Measurements from ENCODE around the gene MT1B.
"Not testable (repeated sequence)": the region's sequence is repeated elsewhere in the genome, so short reads cannot be mapped to it uniquely, and the experiment has no call there.

The MT1B gene

GRCh38 chr16:56669005-56669839, 17.5 kb downstream of the MT1B start, which contains the start of gene MT1H:
TSS of gene MT1H (plus strand) at chr16:56669814. CDS start at chr16:56669885, 71 bp downstream.
- DNase-seq: no peak

GRCh38 chr16:56669840-56670619, 18.3 kb downstream of the MT1B start:
- DNase-seq: no peak

DNA sequence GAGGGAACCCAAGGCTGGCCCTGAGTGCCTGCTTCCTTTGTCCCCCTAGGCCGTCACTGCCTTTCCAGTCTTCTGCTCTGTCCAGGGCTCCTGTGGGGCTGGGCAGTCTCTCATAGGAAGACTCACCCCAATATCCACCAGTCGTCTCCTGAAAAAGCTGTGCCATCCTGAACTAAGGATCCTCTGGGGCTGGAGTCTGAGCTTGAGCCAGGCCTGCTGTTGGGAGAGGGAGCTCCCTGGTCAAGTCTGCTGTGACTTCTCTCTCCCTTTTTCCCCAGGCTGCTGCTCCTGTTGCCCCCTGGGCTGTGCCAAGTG, 18.9 kb downstream of the MT1B start:
- DNase-seq: no peak

DNA sequence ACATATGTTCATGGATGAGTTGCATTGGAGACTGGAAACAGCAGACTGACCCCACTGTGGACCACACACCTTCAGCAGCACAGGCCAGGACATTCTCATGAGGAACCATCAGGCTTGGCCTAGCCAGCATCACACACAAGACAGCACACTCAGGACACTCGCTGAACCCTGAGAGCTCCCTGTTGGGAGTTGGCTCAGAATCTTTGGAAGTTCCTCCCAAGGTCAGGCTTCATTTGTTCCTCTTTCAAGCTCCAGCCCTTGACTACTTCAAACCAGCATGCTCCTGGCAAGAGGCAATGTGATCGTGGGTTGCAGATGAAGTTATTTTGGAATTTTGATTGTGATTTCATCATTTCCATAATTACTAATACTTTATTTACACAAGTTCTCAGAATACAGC, 20.0 kb downstream of the MT1B start:
- DNase-seq: not testable (repeated sequence)

DNA sequence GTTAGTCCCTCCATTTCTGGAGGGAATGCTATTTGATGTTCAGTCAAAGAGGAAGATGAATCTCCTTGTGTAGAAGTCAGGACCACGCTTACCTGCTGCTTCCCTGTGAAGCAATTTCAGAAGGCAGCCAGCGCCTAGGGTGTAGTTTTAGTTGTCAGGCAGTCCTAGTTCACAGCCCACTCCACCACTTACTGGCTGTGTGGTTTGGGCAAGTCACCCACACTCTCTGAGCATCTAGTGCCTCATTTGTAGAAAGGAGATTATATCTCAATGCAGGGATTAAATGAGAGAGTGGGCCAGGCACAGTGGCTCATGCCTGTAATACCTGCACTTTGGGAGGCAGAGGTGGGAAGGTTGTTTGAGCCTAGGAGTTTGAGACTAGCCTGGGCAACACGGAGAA, 20.5 kb downstream of the MT1B start:
- DNase-seq: not testable (repeated sequence)

GRCh38 chr16:56672761-56673536, 21.3 kb downstream of the MT1B start:
- no peak for DNase-seq

- DNase-seq: peak; percentile 35
Measured at GRCh38 chr16:56673921-56674320, 22.2 kb downstream of the MT1B start.

DNA sequence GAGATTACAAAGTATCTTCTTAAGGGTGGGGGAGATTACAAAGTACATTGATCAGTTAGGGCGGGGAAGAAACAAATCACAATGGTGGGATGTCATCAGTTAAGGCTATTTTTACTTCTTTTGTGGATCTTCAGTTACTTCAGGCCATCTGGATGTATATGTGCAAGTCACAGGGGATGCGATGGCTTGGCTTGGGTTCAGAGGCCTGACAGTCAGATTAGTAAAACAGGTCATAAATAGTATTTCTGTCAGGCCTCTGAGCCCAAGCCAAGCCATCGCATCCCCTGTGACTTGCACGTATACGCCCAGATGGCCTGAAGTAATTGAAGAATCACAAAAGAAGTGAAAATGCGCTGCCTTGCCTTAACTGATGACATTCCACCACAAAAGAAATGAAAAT, 22.9 kb downstream of the MT1B start:
- not testable (repeated sequence) for DNase-seq

DNA sequence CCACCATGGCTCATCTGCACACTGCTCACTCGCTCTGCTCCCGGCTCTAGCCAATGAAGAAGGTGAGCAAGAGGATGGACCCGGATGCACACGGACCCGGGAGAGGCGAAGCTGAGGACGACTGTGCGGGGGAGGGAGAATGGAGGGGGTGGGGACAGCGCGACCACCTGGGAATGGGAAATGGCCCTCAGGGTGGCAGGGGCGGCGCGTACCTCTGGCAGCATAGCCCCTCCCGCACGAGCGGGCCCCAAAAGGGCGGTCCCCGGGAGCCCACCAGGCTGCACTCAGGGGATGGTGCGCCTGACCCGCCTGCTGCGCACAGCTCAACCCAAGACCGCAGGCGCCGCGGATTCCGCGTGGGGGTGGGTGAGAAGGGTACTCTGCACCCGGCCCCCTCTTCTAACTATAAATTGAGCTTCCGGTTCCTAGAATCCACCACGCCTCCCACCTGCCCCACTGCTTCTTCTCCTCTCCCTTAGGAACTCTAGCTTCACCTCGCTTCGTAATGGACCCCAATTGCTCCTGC, 24.1 kb downstream of the MT1B start:
- peak; percentile 53 for DNase-seq

GRCh38 chr16:56677474-56677873, 25.8 kb downstream of the MT1B start:
- DNase-seq: no peak

DNA sequence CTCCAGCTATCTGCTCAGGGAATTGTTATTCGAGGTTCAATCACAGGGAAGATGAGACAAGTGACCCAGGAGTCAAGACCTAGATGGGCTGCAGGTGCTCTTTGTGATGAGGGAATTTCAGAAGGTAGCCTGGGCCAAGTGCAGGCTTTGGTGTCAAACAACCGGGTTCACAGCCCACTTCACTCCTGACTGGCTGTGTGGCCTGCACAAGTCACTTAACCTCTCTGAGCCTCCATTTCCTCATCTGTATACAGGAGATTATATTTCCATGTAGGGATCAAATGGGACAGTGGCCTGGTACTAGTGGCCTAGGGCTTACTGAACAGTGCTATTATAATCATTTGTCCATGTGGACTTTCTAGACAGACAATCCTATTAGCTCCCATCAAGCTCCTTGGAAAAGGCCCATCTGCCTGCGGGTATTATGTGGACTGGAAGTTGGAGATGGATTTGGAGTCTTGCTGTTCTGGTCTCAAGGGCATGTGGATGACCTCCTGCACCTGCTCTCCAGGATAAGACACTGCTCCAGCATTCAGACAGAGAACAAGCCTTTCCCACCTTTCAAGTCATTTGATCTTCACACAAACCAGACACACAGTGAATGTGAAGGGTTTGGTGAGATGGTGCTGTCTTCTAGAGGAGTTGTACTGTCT, 27.5 kb downstream of the MT1B start:
- no peak for DNase-seq

DNA sequence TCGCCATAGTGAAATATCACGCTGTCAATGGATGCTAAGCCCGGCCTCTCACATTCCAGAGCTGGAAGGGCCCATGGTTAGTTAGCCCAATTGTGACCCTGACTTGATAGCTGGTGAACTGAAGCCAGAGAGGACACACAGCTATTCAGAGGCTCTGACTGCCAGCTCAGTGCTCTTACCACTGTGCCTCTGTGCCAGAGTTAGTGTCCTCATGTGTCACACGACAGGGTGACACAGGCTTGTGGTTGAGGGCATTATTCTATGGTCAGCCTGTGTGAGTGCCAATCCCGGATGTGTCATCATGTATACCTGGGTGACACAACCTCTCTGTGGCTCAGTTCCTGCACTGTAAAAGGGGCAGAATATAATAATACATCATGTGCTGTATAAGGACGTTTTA, 28.1 kb downstream of the MT1B start:
- peak; percentile 14 for DNase-seq

- DNase-seq: peak; percentile 91
Measured at GRCh38 chr16:56681939-56682702, 30.4 kb downstream of the MT1B start, which contains the start of gene MT1X. TSS of gene MT1X (plus strand) at chr16:56682470. CDS start at chr16:56682541, 71 bp downstream.

DNA sequence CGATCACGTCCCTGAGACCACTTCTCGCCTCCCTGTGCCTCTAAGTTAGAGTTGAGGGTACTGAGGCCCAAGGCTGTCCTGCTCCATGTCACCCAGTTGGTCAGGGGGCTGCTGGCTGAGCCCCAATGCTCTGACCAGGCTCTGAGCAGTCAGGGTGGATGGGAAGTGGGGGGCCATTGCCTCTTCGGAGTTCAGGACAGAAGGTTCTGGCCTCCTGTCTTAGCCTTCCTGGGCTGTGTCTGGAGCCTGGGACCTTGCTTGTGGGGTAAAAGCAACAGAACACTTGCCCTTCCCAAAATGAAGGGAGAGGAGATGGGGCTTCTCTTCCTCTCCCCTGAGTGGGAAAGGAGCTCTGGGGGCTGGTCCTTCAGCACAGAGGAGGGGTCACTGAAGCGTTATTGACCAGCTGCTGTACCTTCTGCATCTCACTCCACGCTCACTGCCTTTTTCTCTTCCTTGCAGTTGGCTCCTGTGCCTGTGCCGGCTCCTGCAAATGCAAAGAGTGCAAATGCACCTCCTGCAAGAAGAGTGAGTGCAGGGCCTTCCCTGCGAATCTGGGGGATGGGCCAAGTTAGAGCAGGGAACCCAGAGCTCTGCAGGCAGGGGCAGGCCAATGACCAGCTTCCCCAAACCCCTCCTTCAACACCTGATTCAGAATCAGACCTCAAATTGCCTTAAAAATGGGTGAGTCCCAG, 31.2 kb downstream of the MT1B start:
- no peak for DNase-seq

DNA sequence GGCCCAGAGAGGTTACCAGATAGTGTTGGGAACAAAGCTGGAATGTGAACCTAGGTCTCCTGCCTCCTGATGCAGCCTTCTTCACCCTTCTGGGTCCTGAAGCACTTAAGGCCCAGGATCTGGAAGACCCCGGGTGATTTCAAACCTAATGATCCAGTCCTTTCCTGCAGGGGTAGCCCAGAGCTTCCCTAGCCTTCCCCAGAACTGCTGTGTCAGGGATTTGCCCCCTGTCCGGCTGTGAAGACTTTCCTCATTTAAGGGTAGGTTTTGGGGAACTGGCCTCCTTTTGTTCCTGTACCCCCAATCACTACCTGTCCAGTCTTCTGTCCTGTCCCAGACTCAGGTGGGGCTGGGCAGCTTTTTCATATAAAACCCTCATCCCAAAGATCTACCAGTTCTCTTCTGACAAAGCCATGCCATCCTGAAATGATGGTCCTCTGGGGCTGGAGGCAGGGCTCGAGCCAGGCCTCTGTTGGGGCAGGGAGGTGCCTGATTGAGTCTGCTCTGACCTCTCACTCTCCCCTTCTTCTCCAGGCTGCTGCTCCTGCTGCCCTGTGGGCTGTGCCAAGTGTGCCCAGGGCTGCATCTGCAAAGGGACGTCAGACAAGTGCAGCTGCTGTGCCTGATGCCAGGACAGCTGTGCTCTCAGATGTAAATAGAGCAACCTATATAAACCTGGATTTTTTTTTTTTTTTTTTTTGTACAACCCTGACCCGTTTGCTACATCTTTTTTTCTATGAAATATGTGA, 31.9 kb downstream of the MT1B start:
- no peak for DNase-seq

DNA sequence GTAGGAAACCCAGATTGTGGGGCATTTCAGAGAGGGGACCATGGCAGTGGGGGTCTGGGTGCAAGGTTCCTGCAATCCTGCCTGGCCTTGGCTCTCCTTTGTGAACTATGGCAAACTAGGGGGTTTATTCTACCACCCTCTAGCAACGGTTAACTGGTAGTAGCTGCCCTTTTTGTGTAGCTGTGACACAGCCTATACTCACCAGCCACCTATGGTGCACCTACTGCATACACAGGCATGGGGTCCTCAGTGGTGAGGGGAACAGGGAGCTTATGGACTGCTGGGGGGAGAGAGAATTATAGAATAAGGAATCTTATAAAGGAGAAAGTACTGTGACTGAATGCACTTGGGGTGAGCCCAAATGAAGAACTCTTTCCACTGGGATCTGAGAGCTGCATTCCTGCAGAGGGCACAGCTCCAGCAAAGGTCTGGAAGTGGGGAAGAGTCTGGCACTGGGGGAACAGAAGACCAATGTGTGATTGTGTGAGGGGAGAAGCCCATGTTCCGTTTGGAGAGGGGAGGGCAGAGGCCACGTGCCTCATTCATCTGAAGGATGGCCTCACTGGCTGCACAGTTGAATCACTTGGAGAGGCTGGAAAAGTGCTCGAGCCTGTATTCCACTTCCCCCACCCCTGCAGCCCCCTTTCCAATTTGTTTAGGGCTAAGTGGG, 32.7 kb downstream of the MT1B start:
- no peak for DNase-seq

DNA sequence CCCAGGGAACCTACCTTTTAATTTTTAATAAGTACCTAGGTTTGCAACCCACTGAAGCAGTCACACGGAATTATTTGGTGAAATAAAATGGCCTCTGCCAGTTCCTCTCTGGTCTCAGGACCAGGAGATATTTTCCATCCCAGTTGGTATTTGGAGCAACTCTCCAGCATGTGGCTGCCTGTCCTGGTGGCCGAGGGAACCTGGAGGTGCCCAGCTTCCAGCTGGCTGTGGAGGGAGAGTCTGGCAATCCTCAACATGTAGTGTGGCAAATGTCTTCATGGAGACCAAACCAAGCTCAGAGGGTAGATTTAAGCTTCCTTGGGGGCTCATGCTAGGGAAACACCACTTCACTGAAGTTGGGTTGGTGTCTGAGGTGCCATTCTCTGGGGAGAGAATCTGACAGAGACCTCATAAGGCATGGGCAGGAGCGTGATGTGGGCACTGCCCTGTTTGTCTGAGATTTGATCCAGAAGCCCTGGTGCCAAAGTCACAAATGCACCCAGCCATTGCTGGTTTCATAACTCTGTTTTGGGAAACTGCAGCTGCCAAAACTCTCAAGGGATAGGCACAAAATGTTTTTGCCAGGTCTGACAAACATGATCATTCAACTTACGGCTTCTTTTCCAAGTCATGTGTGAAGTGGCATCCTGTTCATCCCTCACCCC, 33.4 kb downstream of the MT1B start:
- DNase-seq: no peak

DNA sequence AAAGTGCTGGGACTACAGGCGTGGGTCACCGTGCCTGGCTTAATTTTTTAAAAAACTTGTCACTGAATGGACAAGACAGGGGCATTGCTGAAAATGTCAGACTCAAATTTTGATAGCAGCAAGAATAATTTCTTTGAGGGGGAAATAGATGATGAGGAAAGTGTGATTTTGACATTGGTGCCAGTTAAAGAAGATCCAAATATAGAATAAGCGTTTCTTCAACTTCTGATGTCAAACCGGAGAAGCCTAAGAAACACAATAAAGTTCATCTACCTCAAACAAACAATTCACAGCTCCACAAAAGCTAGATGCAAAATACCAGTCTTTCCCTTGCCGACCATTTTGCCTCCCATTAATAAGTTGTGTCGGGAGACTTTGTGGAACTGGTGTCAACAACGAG, 35.1 kb downstream of the MT1B start:
- DNase-seq: no peak

DNA sequence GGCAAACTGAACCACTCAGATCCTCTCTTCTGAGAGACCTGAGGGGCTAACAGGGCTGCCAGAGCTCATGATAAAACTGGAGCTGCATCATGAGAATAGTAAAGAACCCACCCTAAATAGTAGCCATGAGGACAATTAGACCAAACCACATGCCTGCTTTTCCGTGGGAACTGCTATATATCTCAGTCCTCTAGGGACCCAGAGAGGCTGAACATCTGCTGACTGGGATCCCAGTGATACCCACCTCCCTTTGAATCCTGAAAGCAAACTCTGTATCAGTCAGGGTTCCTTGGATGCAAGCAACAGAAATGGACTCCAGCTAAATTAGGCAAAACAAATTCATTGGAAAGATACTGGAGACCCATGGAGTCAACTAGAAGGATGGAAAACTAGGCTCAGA, 37.1 kb downstream of the MT1B start:
- DNase-seq: no peak
